Measurements from ENCODE around the gene HELZ.
"Not testable (repeated sequence)": the region's sequence is repeated elsewhere in the genome, so short reads cannot be mapped to it uniquely, and the experiment has no call there.

HELZ gene

DNA sequence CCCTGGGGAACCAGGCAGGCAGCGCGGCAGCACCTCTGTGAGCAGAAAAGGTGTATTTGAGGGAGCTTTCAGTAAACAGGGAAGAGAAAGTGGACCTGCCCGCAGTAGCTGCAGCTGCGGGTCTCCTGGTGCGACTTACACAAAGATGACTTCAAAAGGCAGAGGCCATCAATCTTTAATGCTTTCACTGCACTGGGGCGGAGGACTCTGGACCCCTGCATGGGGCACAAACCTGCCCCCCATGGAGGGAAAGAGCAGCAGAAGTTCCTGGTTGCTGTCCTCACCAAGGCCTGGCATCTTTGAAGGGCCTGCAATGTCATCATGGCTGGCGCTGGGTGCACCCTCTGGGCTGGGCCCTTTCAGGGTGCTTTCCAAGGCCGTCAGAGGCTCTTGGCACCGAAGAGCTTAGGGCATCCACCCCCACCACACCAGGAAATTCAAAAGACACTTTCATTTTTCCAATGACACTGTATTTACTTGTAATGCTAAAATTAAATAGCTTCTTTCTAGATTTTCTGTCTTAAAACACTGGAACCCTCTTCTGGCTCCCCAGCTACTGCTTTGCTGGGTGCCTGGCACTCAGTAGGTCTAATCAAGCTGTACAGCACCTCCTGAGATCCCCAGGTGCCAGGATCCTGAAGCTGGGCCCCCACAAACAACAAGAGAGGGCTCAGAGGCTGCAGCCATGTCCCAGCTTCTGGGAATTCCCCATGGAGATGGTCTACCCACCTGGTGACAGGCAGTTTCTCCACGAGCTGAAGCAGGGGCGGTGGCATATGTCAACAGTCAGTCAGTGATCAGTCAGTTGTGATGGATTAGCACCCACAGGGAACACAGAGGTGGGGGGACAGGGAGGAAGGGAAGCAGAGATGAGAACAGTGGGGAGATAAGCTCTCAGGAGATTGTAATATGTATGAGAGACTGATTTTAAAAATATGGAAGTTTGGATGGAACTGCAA is 202.8 kb downstream of the HELZ start:
- TF ChIP-seq, protein P1, sequence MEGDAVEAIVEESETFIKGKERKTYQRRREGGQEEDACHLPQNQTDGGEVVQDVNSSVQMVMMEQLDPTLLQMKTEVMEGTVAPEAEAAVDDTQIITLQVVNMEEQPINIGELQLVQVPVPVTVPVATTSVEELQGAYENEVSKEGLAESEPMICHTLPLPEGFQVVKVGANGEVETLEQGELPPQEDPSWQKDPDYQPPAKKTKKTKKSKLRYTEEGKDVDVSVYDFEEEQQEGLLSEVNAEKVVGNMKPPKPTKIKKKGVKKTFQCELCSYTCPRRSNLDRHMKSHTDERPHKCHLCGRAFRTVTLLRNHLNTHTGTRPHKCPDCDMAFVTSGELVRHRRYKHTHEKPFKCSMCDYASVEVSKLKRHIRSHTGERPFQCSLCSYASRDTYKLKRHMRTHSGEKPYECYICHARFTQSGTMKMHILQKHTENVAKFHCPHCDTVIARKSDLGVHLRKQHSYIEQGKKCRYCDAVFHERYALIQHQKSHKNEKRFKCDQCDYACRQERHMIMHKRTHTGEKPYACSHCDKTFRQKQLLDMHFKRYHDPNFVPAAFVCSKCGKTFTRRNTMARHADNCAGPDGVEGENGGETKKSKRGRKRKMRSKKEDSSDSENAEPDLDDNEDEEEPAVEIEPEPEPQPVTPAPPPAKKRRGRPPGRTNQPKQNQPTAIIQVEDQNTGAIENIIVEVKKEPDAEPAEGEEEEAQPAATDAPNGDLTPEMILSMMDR (conservative IDR thresholded peaks at IDR 0.05; ENCODE audit: low read depth, low read length), result no peak
- no peak overlapping the region for H3K4me3 ChIP-seq (ENCODE audit: low read length)
- no peak for DNase-seq (ENCODE audit: low read depth)

DNA sequence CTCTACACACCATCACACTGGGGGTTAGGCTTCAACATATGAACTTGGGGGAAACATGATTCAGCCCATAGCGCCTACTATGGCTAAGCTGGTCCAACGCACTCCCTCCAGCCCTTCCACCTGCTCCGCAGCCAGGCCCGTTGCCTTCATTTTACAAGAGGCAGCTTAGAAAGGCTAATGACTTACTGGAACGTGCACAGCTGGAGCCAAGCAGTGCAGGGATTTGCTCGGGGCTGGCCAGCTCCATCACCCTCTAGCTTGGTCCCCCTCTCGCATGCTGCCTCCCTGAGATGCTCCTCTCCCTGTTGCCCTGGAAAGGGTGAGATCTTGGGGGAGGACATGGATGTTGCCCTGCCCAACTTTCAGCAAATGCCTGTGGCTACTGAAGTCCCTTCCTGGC is 203.5 kb downstream of the HELZ start:
- TF ChIP-seq, protein P1 (conservative IDR thresholded peaks at IDR 0.05; ENCODE audit: low read depth, low read length), result no peak
- no peak overlapping the region for H3K4me3 ChIP-seq (ENCODE audit: low read length)
- DNase-seq (ENCODE audit: low read depth), result no peak

- not testable (repeated sequence) for DNase-seq (ENCODE audit: low read depth); H3K4me3 ChIP-seq (ENCODE audit: low read length)
Observed at GRCh38 chr17:67041119-67041518, 203.9 kb downstream of the HELZ start.

- no peak for DNase-seq (ENCODE audit: low read depth)
- H3K4me3 ChIP-seq (ENCODE audit: low read length), result no peak overlapping the region
- TF ChIP-seq, protein P1 (conservative IDR thresholded peaks at IDR 0.05; ENCODE audit: low read depth, low read length), result no peak
Observed at GRCh38 chr17:67040652-67041051, 204.3 kb downstream of the HELZ start.

- no peak for DNase-seq (ENCODE audit: low read depth)
- no peak overlapping the region for H3K4me3 ChIP-seq (ENCODE audit: low read length)
- TF ChIP-seq, protein P1 (conservative IDR thresholded peaks at IDR 0.05; ENCODE audit: low read depth, low read length), result no peak
Observed at GRCh38 chr17:67038861-67039365, 206.1 kb downstream of the HELZ start.

DNA sequence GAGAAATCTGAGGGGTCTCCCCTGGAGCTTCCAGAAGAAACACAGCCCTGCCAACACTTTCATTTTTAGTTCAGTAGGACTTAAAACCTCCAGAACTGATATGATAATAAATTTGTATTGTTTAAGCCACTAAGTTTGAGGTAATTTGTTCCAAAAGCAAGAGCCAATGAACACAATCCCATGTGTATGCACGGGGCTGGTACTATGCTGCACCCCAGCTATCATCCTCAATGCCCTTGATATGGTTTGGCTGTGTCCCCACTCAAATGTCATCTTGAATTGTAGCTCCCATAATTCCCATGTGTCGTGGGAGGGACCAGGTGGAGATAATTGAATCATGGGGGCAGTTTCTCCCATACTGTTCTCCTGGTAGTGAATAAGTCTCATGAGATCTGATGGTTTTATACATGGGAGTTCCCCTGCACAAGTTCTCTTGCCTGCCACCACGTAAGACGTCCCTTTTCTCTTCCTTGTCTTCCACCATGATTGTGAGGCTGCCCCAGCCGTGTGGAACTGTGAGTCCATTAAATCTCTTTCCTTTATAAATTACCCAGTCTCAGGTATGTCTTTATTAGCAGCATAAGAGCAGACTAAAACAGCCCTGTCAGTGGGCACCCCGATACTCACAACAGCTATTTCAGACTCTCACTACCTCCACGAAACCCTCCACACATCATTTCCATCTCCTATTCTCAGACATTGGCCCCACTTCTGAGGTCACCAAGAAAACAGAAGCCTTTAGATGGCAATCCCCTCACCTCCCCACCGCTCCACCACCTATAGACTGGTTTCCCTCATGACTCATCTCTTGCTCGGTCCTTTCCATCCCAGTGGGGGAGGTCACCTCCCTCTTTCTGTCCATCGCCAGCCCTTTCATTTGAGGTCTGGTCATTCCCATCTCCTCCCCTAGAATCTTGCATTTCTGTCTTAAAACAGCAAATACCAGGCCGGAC is 209.6 kb downstream of the HELZ start:
- H3K4me3 ChIP-seq (ENCODE audit: low read length), result no peak overlapping the region
- no peak for DNase-seq (ENCODE audit: low read depth)
- TF ChIP-seq, protein P1 (conservative IDR thresholded peaks at IDR 0.05; ENCODE audit: low read depth, low read length), result no peak

DNA sequence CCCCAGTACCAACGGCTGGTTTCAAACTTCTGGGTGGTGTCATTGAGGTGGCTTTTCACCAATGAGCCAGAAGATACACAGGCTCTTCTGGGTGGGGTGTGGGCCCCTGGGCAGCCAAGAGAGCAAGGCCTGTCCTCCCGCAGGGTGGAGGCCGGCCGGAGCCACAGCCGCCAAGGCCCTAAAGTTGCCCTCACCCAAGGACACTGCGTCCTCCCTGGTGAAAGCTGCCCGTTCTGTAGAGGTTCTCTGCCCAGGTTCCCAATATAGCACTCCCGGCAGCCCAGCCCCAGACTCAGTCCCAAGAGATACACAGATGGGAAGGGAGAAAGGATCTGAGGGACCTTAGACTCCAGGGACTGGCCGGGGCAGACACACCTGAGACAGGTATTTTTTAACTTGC is 211.4 kb downstream of the HELZ start:
- H3K4me3 ChIP-seq (ENCODE audit: low read length), result no peak overlapping the region
- TF ChIP-seq, protein P1 (conservative IDR thresholded peaks at IDR 0.05; ENCODE audit: low read depth, low read length), result no peak
- DNase-seq (ENCODE audit: low read depth), result no peak
